ENCODE data around the gene PIP5KL1.

GRCh38 chr9:127931092-127931881 is 710 bp upstream of the PIP5KL1 start:
- TF ChIP-seq EZH2 (IDR thresholded peaks at IDR 0.05; ENCODE audit: borderline replicate concordance, insufficient read depth, low read length, poor library complexity, severe bottlenecking) (no peak), POLR2AphosphoS5 (IDR thresholded peaks at IDR 0.05) (no peak), EP300 (conservative IDR thresholded peaks at IDR 0.05; ENCODE audit: poor library complexity, severe bottlenecking) (no peak)
- TF ChIP-seq, protein P1, sequence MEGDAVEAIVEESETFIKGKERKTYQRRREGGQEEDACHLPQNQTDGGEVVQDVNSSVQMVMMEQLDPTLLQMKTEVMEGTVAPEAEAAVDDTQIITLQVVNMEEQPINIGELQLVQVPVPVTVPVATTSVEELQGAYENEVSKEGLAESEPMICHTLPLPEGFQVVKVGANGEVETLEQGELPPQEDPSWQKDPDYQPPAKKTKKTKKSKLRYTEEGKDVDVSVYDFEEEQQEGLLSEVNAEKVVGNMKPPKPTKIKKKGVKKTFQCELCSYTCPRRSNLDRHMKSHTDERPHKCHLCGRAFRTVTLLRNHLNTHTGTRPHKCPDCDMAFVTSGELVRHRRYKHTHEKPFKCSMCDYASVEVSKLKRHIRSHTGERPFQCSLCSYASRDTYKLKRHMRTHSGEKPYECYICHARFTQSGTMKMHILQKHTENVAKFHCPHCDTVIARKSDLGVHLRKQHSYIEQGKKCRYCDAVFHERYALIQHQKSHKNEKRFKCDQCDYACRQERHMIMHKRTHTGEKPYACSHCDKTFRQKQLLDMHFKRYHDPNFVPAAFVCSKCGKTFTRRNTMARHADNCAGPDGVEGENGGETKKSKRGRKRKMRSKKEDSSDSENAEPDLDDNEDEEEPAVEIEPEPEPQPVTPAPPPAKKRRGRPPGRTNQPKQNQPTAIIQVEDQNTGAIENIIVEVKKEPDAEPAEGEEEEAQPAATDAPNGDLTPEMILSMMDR (IDR thresholded peaks at IDR 0.05; ENCODE audit: poor library complexity, severe bottlenecking) = no peak

Data from neural cell (in vitro differentiated cells).